ENCODE results near the gene DSCAM.

Gene DSCAM

DNA sequence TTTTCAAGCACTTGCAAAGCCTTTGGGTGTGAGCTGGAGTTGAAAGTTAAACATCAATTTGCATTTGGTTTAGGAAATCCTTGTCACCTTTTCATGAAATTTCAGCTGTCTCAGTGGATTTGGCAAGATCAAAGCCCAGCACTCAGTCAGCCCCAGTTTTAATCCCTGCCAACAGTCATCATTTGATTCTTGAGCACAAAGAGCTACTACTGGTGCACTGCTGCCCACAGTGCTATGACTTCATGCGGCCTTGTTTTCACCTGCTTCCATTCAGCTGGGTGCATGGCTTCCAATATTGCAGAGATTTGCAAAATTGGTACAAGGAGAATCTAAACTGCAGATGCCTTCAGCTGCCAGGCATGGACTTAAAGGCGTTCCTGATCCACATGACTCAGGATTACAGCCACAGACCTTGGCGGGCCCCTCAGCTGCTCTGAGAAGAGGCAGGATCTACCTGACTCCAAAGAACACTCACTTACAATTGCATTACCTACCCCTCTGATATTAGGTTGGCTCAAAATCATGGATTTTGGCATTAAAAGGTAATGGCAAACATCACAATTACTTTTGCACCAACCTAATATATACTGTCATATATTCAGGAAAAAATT is 259.1 kb downstream of the DSCAM start:
- DNase-seq = peak; percentile 21

GRCh38 chr21:40586575-40586974 is 260.4 kb downstream of the DSCAM start:
- no peak for DNase-seq

DNA sequence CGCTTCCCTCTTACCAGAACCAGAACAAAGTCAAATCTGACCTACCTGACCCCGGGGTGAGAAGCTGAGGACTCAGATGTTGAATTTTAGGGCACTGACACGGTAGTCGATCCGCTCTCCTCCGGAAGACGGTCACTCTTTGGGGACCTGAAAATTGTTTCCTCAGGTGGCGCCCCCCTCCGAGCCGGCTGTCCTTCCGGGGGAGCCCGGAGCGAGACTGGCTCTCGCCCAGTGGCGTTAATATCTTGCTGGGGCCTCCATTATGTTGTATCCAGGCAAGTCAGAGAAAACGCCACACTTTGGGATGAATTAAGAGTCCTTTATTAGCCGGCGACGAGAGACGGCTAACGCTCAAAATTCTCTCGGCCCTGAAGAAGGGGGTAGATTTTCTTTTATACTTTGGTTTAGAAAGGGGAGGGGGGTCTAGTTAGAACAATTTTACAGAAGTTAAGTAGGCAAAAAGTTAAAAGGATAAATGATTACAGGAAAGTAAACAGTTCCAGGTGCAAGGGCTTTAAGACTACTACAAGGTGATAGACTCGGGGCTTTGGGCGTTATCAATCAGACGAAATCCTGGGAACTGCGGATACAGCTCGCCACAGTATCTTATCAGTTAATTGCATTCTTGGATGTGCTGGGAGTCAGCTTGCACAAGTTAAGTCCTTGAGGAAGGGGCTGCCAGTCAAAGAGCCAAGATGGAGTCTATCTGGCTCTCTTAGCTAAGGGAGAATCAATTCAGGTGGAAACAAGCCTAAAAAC is 269.5 kb downstream of the DSCAM start:
- DNase-seq = no peak

- DNase-seq = no peak
Measured at GRCh38 chr21:40575976-40576375, 271.0 kb downstream of the DSCAM start.

DNA sequence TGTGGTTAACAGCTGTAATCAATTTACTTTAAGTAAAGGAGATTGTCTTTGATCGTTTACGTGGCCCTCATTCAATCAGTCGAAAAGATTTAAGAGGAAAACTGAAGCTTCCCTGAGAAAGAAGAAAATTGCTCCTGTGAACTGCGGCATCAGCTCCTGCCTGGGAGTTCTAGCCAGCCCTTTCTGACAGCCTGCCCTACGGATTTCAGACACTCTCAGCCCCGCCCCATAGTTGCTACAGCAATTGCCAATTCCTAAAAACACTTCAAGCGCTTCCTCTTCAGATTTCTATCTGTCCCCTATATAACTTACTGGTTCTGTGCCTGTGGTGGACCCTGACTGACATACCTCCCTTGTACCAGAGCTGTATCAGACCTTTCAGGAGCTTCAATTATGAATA is 277.6 kb downstream of the DSCAM start:
- DNase-seq = no peak

GRCh38 chr21:40568807-40569206 is 278.2 kb downstream of the DSCAM start:
- DNase-seq = peak; percentile 27

DNA sequence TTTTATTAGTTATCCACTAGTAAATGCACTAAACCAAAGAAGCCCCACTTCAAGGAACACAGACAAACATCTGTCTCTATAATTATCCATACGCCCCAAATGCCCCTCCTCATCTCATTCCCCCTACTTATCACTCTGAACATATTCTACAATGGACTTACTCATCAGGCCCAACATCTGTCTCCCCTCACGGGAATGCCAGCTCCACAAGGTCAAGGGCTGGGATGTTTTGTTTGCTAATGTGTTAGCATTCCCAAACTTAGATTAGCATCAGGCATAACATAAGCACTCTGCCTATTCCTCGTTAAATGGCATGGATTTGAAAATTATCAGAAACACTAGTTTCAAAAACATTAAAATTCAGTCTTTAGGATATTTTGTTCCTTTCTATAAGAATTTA is 279.5 kb downstream of the DSCAM start:
- peak; percentile 26 for DNase-seq

DNA sequence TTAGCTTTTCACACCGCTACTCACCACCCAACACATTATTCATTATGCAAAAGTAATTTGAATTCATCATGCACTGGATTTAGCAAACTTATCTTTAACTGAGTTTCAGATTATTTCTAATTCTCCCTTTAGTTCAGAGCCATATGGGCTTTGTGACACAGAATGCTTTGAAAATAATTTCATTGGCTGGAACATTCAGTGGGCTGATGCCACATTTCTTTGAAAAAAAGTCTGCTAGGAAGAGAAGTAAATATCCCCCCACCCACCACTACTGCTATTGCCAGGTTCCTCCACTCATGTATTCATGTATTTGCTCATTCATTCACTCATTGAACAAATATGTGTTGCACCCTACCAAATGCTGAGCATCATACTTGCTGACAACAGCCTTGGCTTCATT is 280.5 kb downstream of the DSCAM start:
- no peak for DNase-seq

DNA sequence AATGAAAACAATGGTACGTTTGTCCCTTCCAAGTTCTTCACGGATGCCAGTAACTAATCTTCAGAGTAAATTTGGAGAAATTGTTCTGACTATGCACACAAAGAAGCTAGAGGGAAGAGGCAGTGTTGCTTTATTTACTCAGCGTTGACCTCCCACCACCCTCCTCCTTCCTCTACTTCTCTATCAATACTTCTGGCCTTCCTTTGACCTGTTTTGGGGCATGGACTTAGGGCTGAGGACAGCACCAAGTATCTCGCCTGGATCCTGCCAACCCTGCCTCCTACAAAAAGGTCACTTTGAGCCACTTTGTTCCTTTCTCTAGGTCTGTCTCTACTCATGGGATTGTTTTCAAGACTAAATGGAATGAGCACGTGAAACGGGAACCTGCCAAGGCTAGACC is 282.6 kb downstream of the DSCAM start:
- DNase-seq = no peak

DNA sequence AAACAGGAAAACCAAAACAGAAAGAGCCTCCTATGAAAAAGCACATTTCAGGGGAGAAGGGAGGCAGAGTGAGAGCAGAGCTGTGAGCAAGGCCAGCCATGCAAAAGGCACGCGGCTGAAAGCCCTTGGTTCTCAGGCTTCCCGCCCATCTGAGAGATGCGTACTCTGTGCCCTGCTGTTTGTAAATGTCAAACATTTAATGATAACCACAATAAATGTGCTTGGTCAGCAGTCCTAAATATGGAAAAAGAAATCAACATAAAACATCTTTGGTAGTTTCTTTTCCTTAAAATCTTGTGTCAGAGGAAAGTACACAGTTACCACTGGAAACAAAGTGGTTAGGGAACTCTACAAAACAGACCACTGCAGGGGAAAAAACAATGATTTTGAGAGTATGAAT is 283.1 kb downstream of the DSCAM start:
- no peak for DNase-seq

- DNase-seq = no peak
Measured at GRCh38 chr21:40562242-40563002, 284.5 kb downstream of the DSCAM start.

DNA sequence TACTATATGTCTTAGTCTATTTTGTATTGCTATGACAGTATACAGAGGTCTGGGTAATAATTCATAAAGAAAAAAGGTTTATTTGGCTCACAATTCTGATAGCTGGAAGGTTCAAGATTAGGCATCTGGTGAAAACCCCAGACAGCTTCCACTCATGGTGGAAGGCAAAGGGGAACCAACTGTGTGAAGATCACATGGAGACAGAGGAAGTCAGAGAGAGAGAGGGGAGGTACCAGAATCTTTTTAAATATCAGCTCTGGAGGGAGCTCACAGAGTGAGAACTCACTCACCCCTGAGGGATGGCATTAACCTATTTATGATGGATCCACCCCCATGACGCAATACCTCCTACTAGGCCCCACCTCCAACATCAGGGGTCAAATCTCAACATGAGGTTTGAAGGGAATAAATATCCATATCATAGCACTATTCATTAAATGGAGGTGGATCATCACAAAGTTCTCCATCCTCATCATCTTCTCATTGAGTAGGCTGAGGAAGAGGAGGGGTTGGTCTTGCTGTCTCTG is 290.5 kb downstream of the DSCAM start:
- no peak for DNase-seq

DNA sequence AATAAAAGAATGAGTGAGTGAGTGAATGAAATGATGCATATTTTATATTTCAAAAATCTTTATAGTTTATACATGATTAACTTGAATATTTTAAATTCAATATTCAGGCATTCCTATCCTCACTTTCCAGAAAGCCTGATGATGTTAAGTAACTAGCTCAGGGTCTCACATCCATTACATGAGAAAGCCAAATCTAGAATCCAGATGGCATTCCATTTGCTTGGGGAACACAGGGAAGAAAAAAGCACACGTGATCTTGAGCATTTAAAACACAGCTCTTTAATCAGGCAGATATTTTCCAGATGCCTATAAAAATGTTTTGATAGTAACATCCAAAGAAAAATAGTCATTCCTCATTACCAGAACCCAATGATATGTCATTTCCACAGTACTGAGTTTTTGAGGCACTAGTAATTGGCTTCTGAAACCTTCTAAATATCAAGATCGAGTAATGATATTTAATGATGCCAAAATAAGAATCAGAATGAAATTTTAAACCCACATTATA is 291.9 kb downstream of the DSCAM start:
- no peak for DNase-seq

GRCh38 chr21:40553781-40554180 is 293.2 kb downstream of the DSCAM start:
- DNase-seq = no peak

- peak; percentile 62 for DNase-seq
Measured at GRCh38 chr21:40547906-40548513, 298.9 kb downstream of the DSCAM start.

- DNase-seq = no peak
Measured at GRCh38 chr21:40546647-40547046, 300.3 kb downstream of the DSCAM start.

GRCh38 chr21:40540216-40540615 is 306.7 kb downstream of the DSCAM start:
- no peak for DNase-seq

DNA sequence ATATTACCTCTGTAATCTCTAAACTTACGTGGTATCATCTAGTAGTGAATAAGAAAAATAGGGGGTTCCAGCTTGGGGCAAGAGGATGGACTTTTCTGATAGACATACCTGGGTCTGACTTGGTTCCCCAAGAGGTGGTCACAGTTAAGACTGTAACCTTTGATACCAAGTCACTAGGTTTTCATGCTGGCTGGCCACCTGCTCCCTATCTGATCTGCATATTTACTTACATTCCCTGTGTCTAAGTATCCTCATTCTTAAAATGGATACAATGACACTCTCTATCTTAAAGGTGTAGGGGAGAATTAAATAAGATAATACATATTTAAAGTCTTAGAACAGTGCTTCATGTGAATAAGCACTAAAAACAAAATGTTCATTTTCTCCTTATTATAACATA is 312.1 kb downstream of the DSCAM start:
- no peak for DNase-seq

- no peak for DNase-seq
Measured at GRCh38 chr21:40531431-40532110, 315.4 kb downstream of the DSCAM start.

GRCh38 chr21:40531016-40531415 is 315.9 kb downstream of the DSCAM start:
- DNase-seq = no peak

- no peak for DNase-seq
Measured at GRCh38 chr21:40517646-40518045, 329.3 kb downstream of the DSCAM start.

GRCh38 chr21:40516335-40516734 is 330.6 kb downstream of the DSCAM start:
- no peak for DNase-seq

- DNase-seq = no peak
Measured at GRCh38 chr21:40512590-40512989, 334.4 kb downstream of the DSCAM start.
